Nephron progenitor cell (in vitro differentiated cells): Measurements from ENCODE around the gene CAMTA1.

Source experiments
- DNase-seq: peaks from one replicate; pipeline ENCODE4 v3.0.0; 2021
- H3K27ac Mint-ChIP-seq: 2 replicates; pipeline ENCODE4 v1.8.0; 2021; ENCODE audit warnings: mild to moderate bottlenecking, moderate library complexity, mixed read lengths
- H3K27me3 Mint-ChIP-seq: 2 replicates; pipeline ENCODE4 v1.8.0; 2021; ENCODE audit warnings: mild to moderate bottlenecking, low read depth, mixed read lengths; ENCODE audit not compliant: poor library complexity
- H3K36me3 Mint-ChIP-seq: 2 replicates; pipeline ENCODE4 v1.8.0; 2021; ENCODE audit warnings: low read depth, mixed read lengths
- H3K4me1 Mint-ChIP-seq: 2 replicates; pipeline ENCODE4 v1.8.0; 2021; ENCODE audit warnings: mixed read lengths
- H3K4me3 Mint-ChIP-seq: 2 replicates; pipeline ENCODE4 v1.8.0; 2021; ENCODE audit warnings: mild to moderate bottlenecking, moderate library complexity, mixed read lengths
- H3K9me3 Mint-ChIP-seq: 2 replicates; pipeline ENCODE4 v1.8.0; 2021; ENCODE audit warnings: mild to moderate bottlenecking, moderate library complexity, mixed read lengths
- TF ChIP-seq, protein P1 (sequence below): fragments of 200-600 bp; sonication (generic); IDR thresholded peaks from 2 replicates; pipeline ENCODE4 v1.5.0; 2021; ENCODE audit warnings: antibody characterized with exemption

The CAMTA1 gene

DNA sequence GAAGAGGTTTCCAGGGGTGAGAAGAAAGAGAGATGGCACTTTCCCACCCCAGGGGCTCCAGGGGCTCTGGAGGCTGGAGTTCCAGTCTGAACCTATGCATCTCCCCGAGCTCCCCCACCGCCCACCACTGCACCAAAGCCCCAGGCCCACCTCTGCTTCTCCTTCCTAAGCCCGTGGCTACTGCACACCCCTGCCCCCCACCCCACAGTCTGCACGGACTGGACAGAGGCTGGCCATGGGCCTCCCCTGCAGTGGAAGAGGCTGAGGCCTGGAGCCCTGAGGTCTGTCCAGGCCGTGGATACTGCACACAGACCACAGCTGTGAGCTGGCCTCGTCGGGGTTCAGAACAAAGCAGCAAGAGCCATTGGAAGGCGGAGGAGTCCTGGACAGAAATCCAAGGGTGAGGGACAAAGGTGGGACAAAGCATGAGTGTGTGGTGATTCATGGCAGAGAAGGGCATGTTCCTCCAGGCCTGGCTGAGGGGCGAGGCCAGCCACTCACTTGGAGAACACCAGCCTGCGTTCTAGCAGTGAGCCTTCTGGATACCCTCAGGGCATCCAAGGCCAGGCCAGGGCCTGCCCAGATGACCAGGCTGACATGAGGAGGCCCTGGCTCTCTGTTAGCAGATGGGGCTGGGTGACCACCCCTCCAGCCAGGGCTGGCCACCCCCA lies 741.1 kb downstream of the CAMTA1 start:
- Mint-ChIP-seq H3K9me3 (no peaks in the 10 kb centered on the region), H3K36me3 (no peaks in the 10 kb centered on the region), H3K27ac (no peak overlapping the region), H3K27me3 (peaks cover 7% of the 10 kb centered on the region), H3K4me1 (peaks cover 18% of the 10 kb centered on the region), H3K4me3 (no peak overlapping the region)
- DNase-seq: no peak
- TF ChIP-seq, protein P1, sequence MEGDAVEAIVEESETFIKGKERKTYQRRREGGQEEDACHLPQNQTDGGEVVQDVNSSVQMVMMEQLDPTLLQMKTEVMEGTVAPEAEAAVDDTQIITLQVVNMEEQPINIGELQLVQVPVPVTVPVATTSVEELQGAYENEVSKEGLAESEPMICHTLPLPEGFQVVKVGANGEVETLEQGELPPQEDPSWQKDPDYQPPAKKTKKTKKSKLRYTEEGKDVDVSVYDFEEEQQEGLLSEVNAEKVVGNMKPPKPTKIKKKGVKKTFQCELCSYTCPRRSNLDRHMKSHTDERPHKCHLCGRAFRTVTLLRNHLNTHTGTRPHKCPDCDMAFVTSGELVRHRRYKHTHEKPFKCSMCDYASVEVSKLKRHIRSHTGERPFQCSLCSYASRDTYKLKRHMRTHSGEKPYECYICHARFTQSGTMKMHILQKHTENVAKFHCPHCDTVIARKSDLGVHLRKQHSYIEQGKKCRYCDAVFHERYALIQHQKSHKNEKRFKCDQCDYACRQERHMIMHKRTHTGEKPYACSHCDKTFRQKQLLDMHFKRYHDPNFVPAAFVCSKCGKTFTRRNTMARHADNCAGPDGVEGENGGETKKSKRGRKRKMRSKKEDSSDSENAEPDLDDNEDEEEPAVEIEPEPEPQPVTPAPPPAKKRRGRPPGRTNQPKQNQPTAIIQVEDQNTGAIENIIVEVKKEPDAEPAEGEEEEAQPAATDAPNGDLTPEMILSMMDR: no peak

DNA sequence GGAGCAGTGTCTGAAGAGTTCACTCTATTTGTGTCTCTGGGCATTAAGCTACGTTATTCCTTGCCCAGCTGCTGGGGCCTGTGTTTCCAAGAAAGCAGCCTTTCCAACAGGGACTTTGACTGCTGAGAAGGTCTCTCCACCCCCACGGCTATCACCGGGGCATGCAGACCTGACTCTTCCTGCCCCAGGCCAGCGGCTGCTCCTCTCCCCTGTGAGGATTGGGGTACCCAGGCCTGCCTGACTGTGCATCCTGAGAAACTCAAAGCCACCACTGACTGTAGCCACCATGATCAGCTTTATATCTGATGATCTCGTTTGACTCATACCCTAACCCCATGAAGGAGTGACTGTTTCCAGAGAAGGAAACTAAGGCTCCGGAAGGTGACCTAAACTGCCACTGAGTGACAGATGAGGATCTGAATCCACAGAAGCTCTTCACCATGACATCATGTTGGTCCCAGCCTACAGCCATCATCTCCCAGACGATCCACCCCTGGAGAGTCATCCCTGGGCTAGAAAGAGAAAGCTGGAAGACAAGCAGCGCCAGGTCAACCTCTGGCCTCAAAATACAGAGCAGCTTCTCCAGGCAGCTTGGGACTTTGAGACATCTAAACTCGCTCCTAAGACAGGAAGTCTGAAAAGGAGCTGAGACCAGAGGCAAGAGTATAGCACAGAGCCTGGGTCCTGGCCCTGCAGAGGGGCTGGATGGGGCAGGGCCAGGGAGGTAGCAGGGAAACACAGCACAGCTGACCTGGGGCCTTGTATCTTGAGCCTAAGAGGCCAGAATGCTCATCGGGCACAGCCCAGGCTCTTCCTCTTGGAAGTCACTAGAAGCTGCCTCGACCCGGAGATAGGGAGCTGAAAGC lies 741.8 kb downstream of the CAMTA1 start:
- no peak for DNase-seq
- no peak overlapping the region for H3K27ac Mint-ChIP-seq
- peaks cover 18% of the 10 kb centered on the region for H3K4me1 Mint-ChIP-seq

DNA sequence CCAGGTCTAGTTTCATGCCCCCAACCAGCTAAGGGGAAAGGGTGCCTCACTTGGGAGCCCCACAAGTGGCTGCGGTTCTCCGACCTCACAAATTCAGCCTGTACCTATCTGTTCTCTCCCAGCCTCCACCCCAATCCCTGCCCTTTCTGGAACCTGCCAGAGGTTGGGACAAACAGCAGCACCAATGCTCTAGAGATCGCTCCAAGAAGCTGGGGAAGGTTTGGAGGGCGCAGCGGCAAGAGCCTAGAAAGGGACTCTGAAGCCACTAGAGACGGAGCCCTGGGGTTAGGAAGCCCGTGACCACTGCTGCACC lies 742.4 kb downstream of the CAMTA1 start:
- DNase-seq: no peak
- TF ChIP-seq, protein P1: no peak
- H3K36me3 Mint-ChIP-seq: no peaks in the 10 kb centered on the region

More for the DNA sequence above, 741.8 kb downstream of the CAMTA1 start:
- Mint-ChIP-seq H3K9me3 (no peaks in the 10 kb centered on the region), H3K36me3 (no peaks in the 10 kb centered on the region), H3K4me3 (no peak overlapping the region), H3K27me3 (peaks cover 7% of the 10 kb centered on the region)
- TF ChIP-seq, protein P1: no peak

DNA sequence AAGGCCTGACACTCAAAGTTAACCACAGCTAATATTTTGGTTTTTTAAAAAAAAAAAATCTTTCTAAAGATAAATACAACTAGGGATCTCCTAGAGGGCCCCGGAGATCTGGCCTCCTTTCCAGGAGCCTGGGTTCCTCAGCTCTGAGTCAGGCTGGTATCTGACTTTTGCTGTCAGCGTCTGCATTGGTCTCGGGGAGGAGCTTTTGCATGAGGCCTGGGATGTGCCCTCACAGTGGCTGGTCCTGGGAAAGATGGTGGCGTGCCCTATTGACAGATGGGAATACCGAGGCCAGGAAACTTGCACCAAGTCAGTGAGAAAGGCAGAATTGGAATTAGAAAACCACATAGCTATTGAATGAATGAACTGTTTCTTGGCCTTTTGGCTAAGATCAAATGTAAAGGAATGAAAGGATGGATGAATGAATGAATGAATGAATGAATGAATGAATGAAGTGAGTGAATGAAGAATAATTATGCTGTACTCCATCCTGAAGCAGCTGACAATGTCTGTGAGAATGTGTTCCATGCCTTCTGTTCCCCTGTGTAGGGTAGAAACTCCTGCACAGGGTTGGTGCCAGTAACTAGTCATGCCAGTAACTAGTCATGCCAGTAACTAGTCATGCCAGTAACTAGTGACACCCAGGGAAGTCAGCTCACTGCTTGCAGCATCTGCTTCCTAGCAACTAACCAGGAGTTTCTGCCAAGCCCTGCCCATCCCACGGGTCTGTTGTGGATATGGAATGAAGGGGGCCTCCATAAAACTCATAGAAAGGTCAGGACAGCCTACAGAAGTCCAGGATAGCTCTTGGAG lies 743.3 kb downstream of the CAMTA1 start:
- peaks cover 31% of the 10 kb centered on the region for H3K4me1 Mint-ChIP-seq
- H3K4me3 Mint-ChIP-seq: no peak overlapping the region
- H3K27me3 Mint-ChIP-seq: peaks cover 7% of the 10 kb centered on the region
- H3K9me3 Mint-ChIP-seq: no peaks in the 10 kb centered on the region
- TF ChIP-seq, protein P1: no peak
- H3K27ac Mint-ChIP-seq: no peak overlapping the region
- no peaks in the 10 kb centered on the region for H3K36me3 Mint-ChIP-seq
- no peak for DNase-seq

More for the DNA sequence above, 742.4 kb downstream of the CAMTA1 start:
- H3K4me3 Mint-ChIP-seq: no peak overlapping the region
- H3K27ac Mint-ChIP-seq: no peak overlapping the region
- peaks cover 4% of the 10 kb centered on the region for H3K27me3 Mint-ChIP-seq
- no peaks in the 10 kb centered on the region for H3K9me3 Mint-ChIP-seq
- H3K4me1 Mint-ChIP-seq: peaks cover 24% of the 10 kb centered on the region

DNA sequence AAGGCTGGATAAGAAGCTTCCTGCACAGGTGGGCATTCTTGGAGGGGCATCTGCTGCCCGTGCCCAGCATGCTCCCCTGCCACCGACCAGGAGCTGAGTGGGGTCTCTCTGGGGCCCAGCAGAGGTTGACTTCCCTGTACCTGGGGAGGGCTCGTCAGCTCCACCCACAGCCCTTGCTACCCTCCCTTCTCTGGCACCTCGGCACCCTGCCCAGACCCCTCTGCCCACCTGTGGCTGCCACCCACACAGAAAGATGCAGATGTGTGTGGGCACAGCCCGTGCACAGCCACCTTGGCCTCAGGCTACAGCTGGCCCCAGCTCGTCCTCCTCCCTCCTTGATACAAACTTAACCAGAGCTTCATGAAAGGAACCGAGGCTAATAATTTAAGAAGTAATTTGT lies 744.7 kb downstream of the CAMTA1 start:
- Mint-ChIP-seq H3K27ac (no peak overlapping the region), H3K4me3 (no peak overlapping the region), H3K36me3 (no peaks in the 10 kb centered on the region), H3K9me3 (no peaks in the 10 kb centered on the region), H3K27me3 (peaks cover 7% of the 10 kb centered on the region), H3K4me1 (peaks cover 36% of the 10 kb centered on the region)
- TF ChIP-seq, protein P1: no peak
- no peak for DNase-seq
